CD4-positive, alpha-beta T cell (primary cell): Measurements from ENCODE around the gene UVSSA. TPM values are rescaled to one million over a fixed set of nuclear protein-coding genes. Genes with fewer than 3 reads are reported as not detected.

ENCODE experiments used
- ATAC-seq: fragments of 200-7000 bp; cut with Tn5 transposase; one replicate; pipeline ENCODE4 v1.10.0; 2022; ENCODE audit warnings: mild to moderate bottlenecking; ENCODE audit not compliant: poor library complexity
- CTCF ChIA-PET: fragments of 350-600 bp; sonication (Branson Sonifier 250); formaldehyde crosslinking; loops from one replicate; lab custom pipeline; 2021; ENCODE audit warnings: antibody characterized with exemption, inconsistent platforms; lab: Charles Lee
- POLR2A ChIA-PET: fragments of 350-600 bp; sonication (Branson Sonifier 250); formaldehyde crosslinking; loops from one replicate; lab custom pipeline; 2021; ENCODE audit warnings: antibody characterized with exemption, inconsistent platforms; lab: Charles Lee
- DNase-seq, 14 experiments: peaks; one replicate each; pipeline ENCODE4 v3.0.0-alpha.2; 2013 to 2020; ENCODE audit warnings: mixed read lengths in 2 of 14
- H3K27ac ChIP-seq, 2 donors: one replicate each; pipeline versions ENCODE4 v1.5.1 to v1.7.0; 2013; ENCODE audit warnings: low read length in 2 of 2, low read depth in 1 of 2, mild to moderate bottlenecking in 1 of 2
- H3K27me3 ChIP-seq, 2 experiments: 1 replicate in 1 of 2; 2 replicates in 1 of 2; pipeline versions ENCODE4 v1.6.1 to v1.7.0; 2013; ENCODE audit warnings: low read length in 2 of 2, control low read depth in 1 of 2, mild to moderate bottlenecking in 1 of 2, moderate library complexity in 1 of 2; ENCODE audit not compliant: insufficient read depth in 2 of 2, control insufficient read depth in 1 of 2
- H3K36me3 ChIP-seq: one replicate; pipeline ENCODE4 v1.6.1; 2013; ENCODE audit warnings: low read length, control low read depth; ENCODE audit not compliant: insufficient read depth
- H3K4me1 ChIP-seq: one replicate; pipeline ENCODE4 v1.6.1; 2013; ENCODE audit warnings: low read length, control low read depth; ENCODE audit not compliant: insufficient read depth
- H3K4me3 ChIP-seq: one replicate; pipeline ENCODE4 v1.5.1; 2013; ENCODE audit warnings: mild to moderate bottlenecking, low read length, moderate library complexity
- H3K9me3 ChIP-seq, 2 experiments: 1 replicate in 1 of 2; 2 replicates in 1 of 2; pipeline versions ENCODE4 v1.6.1 to v1.7.0; 2013; ENCODE audit warnings: low read length in 2 of 2, mild to moderate bottlenecking in 2 of 2, control low read depth in 1 of 2, moderate library complexity in 1 of 2; ENCODE audit not compliant: control insufficient read depth in 1 of 2, insufficient read depth in 1 of 2
- H3K27ac Mint-ChIP-seq: one replicate; pipeline ENCODE4 v1.8.0; 2020; ENCODE audit warnings: mixed read lengths
- H3K27me3 Mint-ChIP-seq: one replicate; pipeline ENCODE4 v1.8.0; 2021; ENCODE audit warnings: mixed read lengths
- H3K36me3 Mint-ChIP-seq: one replicate; pipeline ENCODE4 v1.8.0; 2021; ENCODE audit warnings: low read depth, mixed read lengths
- H3K4me1 Mint-ChIP-seq: one replicate; pipeline ENCODE4 v1.8.0; 2021; ENCODE audit warnings: low read depth, mixed read lengths
- H3K4me3 Mint-ChIP-seq: one replicate; pipeline ENCODE4 v1.8.0; 2020; ENCODE audit warnings: mild to moderate bottlenecking, mixed read lengths
- H3K9me3 Mint-ChIP-seq: one replicate; pipeline ENCODE4 v1.8.0; 2020; ENCODE audit warnings: mixed read lengths
- intact Hi-C, 2 experiments: fragments of 100-400 bp; cut with DNase I in 1 of 2; cut with micrococcal nuclease in 1 of 2; formaldehyde crosslinking; loops; one replicate each; pipeline versions ENCODE4 v1.15.1 to v1.9.0; 2023 to 2025; cut with DNase I, micrococcal nuclease
- total RNA-seq, 174 experiments: library from RNA in 2 of 174; stranded (reverse) in 2 of 174; gene quantifications; one replicate each; pipeline ENCODE4 v1.2.3 and lab custom pipeline; 2021 to 2026
- TF ChIP-seq, protein P1 (sequence below): fragments of 200-600 bp; IDR thresholded peaks from one replicate; pipeline ENCODE4 v1.8.0; 2022; ENCODE audit warnings: antibody characterized with exemption, mild to moderate bottlenecking

UVSSA gene
- total RNA-seq, 2 experiments from 2014 or later = 31.1 to 33.1 TPM

DNA sequence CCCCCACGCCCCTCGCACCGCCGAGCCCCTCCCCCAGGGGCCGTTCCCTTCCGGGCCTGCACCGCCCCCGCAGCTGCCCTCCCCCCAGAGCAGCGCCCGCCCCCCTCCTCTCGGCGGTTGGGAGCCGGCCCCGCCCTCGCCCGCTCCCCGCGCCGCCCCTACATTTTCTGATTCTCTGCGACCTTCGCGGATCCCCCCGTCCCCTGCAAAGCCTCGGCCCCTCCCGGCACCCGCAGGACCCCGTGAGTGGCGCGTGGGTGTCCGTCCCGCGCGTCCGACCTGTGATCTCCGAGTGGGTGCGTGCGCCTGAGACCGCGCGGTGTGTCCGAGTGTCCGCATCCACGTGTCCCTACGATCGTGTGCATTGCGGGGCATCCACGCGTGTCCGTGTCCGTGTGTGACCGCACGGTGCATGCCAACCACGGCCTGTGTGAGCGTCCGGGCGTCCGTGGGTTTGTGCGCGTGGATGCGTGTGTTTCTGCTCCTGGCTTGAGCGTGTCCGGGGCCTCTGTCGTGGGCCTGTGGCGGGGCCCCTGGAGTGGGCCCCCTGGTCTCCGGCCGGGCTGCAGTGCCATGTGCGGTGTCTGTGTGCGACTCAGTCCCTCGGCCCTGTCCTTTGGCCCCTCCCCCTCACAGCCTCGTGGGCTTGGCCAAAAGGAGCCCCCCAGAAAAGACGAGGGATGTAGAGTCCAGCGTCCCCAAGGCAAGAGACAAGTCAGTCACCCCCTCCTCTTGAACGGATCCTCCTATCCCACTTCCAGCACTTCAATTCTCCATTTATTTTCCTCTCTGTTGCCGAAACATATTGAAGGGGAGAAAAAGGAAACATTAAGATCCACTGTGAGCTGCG lies 68.0 kb downstream of the UVSSA start:
- CTCF ChIA-PET = no interaction called here
- DNase-seq = peak in 1 of 14 experiments; percentile 11
- intact Hi-C loops = no loop called here
- H3K4me3 Mint-ChIP-seq = no peak overlapping the region
- H3K27ac Mint-ChIP-seq = no peak overlapping the region
- Histone ChIP-seq H3K36me3 (no peaks in the 10 kb centered on the region), H3K4me1 (no peaks in the 10 kb centered on the region), H3K9me3 (peaks cover 0 to 56% of the 10 kb centered on the region in 2 experiments), H3K4me3 (no peak overlapping the region), H3K27me3 (peaks cover 48 to 60% of the 10 kb centered on the region in 2 experiments), H3K27ac (no peak overlapping the region)
- no peak for ATAC-seq
- POLR2A ChIA-PET = no interaction called here
- TF ChIP-seq, protein P1, sequence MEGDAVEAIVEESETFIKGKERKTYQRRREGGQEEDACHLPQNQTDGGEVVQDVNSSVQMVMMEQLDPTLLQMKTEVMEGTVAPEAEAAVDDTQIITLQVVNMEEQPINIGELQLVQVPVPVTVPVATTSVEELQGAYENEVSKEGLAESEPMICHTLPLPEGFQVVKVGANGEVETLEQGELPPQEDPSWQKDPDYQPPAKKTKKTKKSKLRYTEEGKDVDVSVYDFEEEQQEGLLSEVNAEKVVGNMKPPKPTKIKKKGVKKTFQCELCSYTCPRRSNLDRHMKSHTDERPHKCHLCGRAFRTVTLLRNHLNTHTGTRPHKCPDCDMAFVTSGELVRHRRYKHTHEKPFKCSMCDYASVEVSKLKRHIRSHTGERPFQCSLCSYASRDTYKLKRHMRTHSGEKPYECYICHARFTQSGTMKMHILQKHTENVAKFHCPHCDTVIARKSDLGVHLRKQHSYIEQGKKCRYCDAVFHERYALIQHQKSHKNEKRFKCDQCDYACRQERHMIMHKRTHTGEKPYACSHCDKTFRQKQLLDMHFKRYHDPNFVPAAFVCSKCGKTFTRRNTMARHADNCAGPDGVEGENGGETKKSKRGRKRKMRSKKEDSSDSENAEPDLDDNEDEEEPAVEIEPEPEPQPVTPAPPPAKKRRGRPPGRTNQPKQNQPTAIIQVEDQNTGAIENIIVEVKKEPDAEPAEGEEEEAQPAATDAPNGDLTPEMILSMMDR = no peak
- no peaks in the 10 kb centered on the region for H3K36me3 Mint-ChIP-seq
- peaks cover 78% of the 10 kb centered on the region for H3K27me3 Mint-ChIP-seq
- H3K4me1 Mint-ChIP-seq = no peaks in the 10 kb centered on the region
- no peaks in the 10 kb centered on the region for H3K9me3 Mint-ChIP-seq

DNA sequence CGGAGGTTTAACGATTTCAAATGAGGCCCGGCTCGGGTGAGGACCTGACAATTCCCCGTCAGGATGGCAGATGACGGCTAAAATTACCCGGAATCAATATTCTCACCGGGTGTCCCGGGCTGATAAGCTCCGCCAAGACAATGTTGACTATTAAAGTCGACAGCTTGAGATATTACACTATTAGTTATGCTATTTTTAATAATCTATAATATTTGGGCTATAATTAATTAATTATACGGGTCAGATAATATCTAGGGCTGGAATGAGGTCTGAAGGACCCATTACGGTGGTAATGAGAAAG lies 68.6 kb downstream of the UVSSA start:
- POLR2A ChIA-PET = no interaction called here
- Mint-ChIP-seq H3K4me1 (no peaks in the 10 kb centered on the region), H3K27me3 (peaks cover 77% of the 10 kb centered on the region), H3K4me3 (no peak overlapping the region), H3K36me3 (no peaks in the 10 kb centered on the region), H3K27ac (no peak overlapping the region), H3K9me3 (no peaks in the 10 kb centered on the region)
- H3K4me1 ChIP-seq = no peaks in the 10 kb centered on the region
- CTCF ChIA-PET = no interaction called here
- intact Hi-C loops = no loop called here
- no peak overlapping the region for H3K4me3 ChIP-seq
- peaks cover 45 to 56% of the 10 kb centered on the region in 2 experiments for H3K27me3 ChIP-seq
- H3K9me3 ChIP-seq = peaks cover 0 to 50% of the 10 kb centered on the region in 2 experiments
- TF ChIP-seq, protein P1 = no peak
- no peak overlapping the region for H3K27ac ChIP-seq
- ATAC-seq (no peak), DNase-seq (no peak)
- H3K36me3 ChIP-seq = no peaks in the 10 kb centered on the region

DNA sequence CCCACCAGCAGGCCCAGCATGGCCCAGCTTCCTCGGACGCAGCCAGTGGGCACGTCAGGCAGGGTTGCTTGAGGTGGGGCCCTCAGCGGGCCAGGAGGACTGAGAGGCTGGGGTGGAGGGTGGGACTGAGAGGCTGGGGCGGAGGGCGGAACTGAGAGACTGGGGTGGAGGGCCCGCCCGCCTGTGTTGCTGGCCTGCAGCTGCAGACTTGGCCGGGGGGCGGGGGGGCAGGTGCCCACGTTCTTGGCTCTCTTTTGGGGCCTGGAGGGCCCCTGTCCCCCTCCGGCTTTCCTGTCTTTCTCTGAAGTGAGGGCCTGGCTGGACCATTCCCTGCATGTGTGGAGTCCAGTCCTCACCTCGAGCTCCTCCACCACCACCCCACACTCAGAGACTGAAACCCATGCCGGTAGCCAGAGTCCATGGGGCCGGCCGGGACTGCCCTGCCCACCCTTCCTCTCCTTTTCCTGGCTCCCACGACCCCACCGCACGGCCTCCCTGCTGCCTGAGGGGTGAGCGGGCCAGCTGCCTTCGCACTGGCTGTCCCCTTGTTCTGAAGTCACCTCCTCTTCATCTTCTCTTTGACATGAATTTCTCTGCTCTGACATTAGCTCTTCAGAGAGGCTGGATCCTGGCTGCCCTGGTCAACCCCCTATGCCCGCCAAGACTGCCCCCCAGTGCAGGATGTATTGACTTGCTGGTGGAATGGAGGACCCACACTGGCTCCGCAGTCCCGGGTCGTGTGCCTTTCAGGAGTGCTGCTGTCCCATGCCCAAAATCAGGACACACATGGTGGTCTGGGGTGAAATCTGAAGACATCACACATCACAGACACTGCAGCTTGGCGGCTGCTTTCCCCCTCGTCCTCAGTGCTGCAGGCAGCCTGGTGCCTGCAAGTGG lies 69.3 kb downstream of the UVSSA start:
- Histone ChIP-seq H3K4me3 (no peak overlapping the region), H3K27me3 (peaks cover 38 to 49% of the 10 kb centered on the region in 2 experiments), H3K9me3 (peaks cover 0 to 43% of the 10 kb centered on the region in 2 experiments), H3K36me3 (no peaks in the 10 kb centered on the region), H3K27ac (no peak overlapping the region), H3K4me1 (no peaks in the 10 kb centered on the region)
- Mint-ChIP-seq H3K4me1 (no peaks in the 10 kb centered on the region), H3K4me3 (no peak overlapping the region), H3K9me3 (no peaks in the 10 kb centered on the region), H3K27ac (no peak overlapping the region), H3K36me3 (no peaks in the 10 kb centered on the region), H3K27me3 (peaks cover 76% of the 10 kb centered on the region)
- intact Hi-C loops = no loop called here
- ChIA-PET POLR2A (no interaction called here), CTCF (no interaction called here)
- no peak for ATAC-seq
- peak in 1 of 14 experiments; percentile 6 for DNase-seq
- TF ChIP-seq, protein P1 = no peak
